ENCODE data around the gene NPTXR. TPM values are rescaled to one million over a fixed set of nuclear protein-coding genes. Genes with fewer than 3 reads are reported as not detected.

Gene NPTXR
- total RNA-seq, 1 experiment from 2014 or later: 12.8 TPM

DNA sequence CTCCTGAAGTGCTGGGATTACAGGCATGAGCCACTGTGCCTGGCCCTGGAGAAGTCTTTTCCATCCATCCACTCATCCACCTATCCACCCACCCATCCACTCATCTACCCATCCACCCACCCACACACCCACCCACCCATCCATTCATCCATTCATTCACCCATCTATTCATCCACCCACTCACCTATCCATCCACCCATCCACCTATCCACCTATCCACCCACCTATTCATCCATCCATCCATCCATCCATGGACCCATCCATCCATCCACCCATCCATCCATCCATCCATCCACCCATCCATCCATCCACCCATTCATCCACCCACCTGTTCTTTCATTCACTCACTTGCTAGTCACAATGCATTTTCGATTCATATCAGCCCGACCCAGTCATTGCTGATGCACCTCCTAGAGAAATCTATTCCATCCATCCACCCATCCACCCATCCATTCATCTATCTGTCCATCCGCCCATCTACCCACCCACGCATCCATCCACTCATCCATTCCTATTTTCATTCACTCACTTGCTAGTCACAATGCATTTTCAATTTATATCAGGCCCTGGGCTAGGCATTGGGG is 70.4 kb downstream of the NPTXR start:
- intact Hi-C loops (cut with micrococcal nuclease): no loop called here
- POLR2A ChIA-PET: no interaction called here

GRCh38 chr22:38772623-38772873 is 71.3 kb downstream of the NPTXR start:
- Histone ChIP-seq H3K4me2 (ENCODE audit: low read length) (no peak overlapping the region), H4K20me1 (ENCODE audit: insufficient read depth) (no peaks in the 10 kb centered on the region), H3K9me3 (ENCODE audit: control insufficient read depth in 1 of 2, insufficient read depth in 1 of 2, low read depth in 1 of 2, low read length in 2 of 2) (no peaks in the 10 kb centered on the region), H3K27ac (ENCODE audit: low read depth, low read length) (no peak overlapping the region), H2AFZ (ENCODE audit: low read depth, low read length, poor library complexity, severe bottlenecking) (no peak overlapping the region), H3K9ac (ENCODE audit: low read length) (no peak overlapping the region), H3K79me2 (ENCODE audit: insufficient read depth, low read length) (no peaks in the 10 kb centered on the region), H3K9me2 (ENCODE audit: insufficient read depth) (no peaks in the 10 kb centered on the region), H3K4me1 (ENCODE audit: control insufficient read depth in 1 of 2, insufficient read depth in 2 of 2, low read length in 2 of 2) (peaks cover 0 to 7% of the 10 kb centered on the region in 2 experiments; a peak in 2 of 4 replicates), H3K36me3 (ENCODE audit: control insufficient read depth in 1 of 2, insufficient read depth in 2 of 2, low read length in 2 of 2) (no peaks in the 10 kb centered on the region), H3K27me3 (ENCODE audit: insufficient read depth, low read length) (no peaks in the 10 kb centered on the region), H3K4me3 (replicated peaks in 1 of 2; ENCODE audit: low read depth in 1 of 2, low read length in 2 of 2) (no peak overlapping the region)
- ChIA-PET RAD21 (ENCODE audit: low non-redundant PET in 1 of 2, low total read pairs in 2 of 2, uncharacterized antibody in 2 of 2, unreplicated experiment in 2 of 2) (no interaction called here), CTCF (no interaction called here), POLR2A (no interaction called here)
- TF ChIP-seq, protein P1, sequence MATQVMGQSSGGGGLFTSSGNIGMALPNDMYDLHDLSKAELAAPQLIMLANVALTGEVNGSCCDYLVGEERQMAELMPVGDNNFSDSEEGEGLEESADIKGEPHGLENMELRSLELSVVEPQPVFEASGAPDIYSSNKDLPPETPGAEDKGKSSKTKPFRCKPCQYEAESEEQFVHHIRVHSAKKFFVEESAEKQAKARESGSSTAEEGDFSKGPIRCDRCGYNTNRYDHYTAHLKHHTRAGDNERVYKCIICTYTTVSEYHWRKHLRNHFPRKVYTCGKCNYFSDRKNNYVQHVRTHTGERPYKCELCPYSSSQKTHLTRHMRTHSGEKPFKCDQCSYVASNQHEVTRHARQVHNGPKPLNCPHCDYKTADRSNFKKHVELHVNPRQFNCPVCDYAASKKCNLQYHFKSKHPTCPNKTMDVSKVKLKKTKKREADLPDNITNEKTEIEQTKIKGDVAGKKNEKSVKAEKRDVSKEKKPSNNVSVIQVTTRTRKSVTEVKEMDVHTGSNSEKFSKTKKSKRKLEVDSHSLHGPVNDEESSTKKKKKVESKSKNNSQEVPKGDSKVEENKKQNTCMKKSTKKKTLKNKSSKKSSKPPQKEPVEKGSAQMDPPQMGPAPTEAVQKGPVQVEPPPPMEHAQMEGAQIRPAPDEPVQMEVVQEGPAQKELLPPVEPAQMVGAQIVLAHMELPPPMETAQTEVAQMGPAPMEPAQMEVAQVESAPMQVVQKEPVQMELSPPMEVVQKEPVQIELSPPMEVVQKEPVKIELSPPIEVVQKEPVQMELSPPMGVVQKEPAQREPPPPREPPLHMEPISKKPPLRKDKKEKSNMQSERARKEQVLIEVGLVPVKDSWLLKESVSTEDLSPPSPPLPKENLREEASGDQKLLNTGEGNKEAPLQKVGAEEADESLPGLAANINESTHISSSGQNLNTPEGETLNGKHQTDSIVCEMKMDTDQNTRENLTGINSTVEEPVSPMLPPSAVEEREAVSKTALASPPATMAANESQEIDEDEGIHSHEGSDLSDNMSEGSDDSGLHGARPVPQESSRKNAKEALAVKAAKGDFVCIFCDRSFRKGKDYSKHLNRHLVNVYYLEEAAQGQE (IDR thresholded peaks at IDR 0.05; ENCODE audit: low read depth): no peak
- intact Hi-C loops (cut with micrococcal nuclease): no loop called here
- DNase-seq (ENCODE audit: low read depth, low spot score): no peak
- no TSS peak for BruUV-seq (replicated peaks)
- ATAC-seq: no peak

More for the DNA sequence above, 70.4 kb downstream of the NPTXR start:
- H3K36me3 ChIP-seq (ENCODE audit: control insufficient read depth in 1 of 2, insufficient read depth in 2 of 2, low read length in 2 of 2): no peaks in the 10 kb centered on the region
- H3K79me2 ChIP-seq (ENCODE audit: insufficient read depth, low read length): no peaks in the 10 kb centered on the region
- no peak for TF ChIP-seq RAD21 (IDR thresholded peaks at IDR 0.05; ENCODE audit: low read depth)
- TF ChIP-seq, protein P1 (IDR thresholded peaks at IDR 0.05; ENCODE audit: low read depth): no peak
- H3K27ac ChIP-seq (ENCODE audit: low read depth, low read length): no peak overlapping the region
- no TSS peak for BruUV-seq (replicated peaks)
- DNase-seq (ENCODE audit: low read depth, low spot score): no peak
- no peak overlapping the region for H3K9ac ChIP-seq (ENCODE audit: low read length)
- ChIA-PET RAD21 (ENCODE audit: low non-redundant PET in 1 of 2, low total read pairs in 2 of 2, uncharacterized antibody in 2 of 2, unreplicated experiment in 2 of 2) (no interaction called here), CTCF (no interaction called here)
- no peaks in the 10 kb centered on the region for H4K20me1 ChIP-seq (ENCODE audit: insufficient read depth)
- peaks cover 0 to 7% of the 10 kb centered on the region in 2 experiments; a peak in 2 of 4 replicates for H3K4me1 ChIP-seq (ENCODE audit: control insufficient read depth in 1 of 2, insufficient read depth in 2 of 2, low read length in 2 of 2)
- no peak overlapping the region for H2AFZ ChIP-seq (ENCODE audit: low read depth, low read length, poor library complexity, severe bottlenecking)
- no peaks in the 10 kb centered on the region for H3K9me3 ChIP-seq (ENCODE audit: control insufficient read depth in 1 of 2, insufficient read depth in 1 of 2, low read depth in 1 of 2, low read length in 2 of 2)
- H3K4me2 ChIP-seq (ENCODE audit: low read length): no peak overlapping the region
- H3K9me2 ChIP-seq (ENCODE audit: insufficient read depth): no peaks in the 10 kb centered on the region
- no peak overlapping the region for H3K4me3 ChIP-seq (replicated peaks in 1 of 2; ENCODE audit: low read depth in 1 of 2, low read length in 2 of 2)
- H3K27me3 ChIP-seq (ENCODE audit: insufficient read depth, low read length): no peaks in the 10 kb centered on the region
- ATAC-seq: no peak

Measured in HCT116 (cell line).